ENCODE measurements around the gene CLCA1. TPM values are rescaled to one million over a fixed set of nuclear protein-coding genes. Genes with fewer than 3 reads are reported as not detected.

CLCA1 gene
- total and polyA plus RNA-seq, 9 donors = 0.07 to 1.5 (median 0.43) TPM; not detected in 6

- Histone ChIP-seq H3K36me3 (no peaks in the 10 kb centered on the region), H3K4me3 (no peak overlapping the region), H3K27me3 (no peaks in the 10 kb centered on the region), H3K27ac (no peak overlapping the region), H3K9me3 (no peaks in the 10 kb centered on the region), H3K4me1 (ENCODE audit: insufficient read depth) (no peaks in the 10 kb centered on the region)
- intact Hi-C loops (cut with DNase I) = no loop called here
- TF ChIP-seq EP300 (IDR thresholded peaks at IDR 0.05) (no peak), POLR2A (IDR thresholded peaks at IDR 0.05) (no peak)
- TF ChIP-seq, protein P1, sequence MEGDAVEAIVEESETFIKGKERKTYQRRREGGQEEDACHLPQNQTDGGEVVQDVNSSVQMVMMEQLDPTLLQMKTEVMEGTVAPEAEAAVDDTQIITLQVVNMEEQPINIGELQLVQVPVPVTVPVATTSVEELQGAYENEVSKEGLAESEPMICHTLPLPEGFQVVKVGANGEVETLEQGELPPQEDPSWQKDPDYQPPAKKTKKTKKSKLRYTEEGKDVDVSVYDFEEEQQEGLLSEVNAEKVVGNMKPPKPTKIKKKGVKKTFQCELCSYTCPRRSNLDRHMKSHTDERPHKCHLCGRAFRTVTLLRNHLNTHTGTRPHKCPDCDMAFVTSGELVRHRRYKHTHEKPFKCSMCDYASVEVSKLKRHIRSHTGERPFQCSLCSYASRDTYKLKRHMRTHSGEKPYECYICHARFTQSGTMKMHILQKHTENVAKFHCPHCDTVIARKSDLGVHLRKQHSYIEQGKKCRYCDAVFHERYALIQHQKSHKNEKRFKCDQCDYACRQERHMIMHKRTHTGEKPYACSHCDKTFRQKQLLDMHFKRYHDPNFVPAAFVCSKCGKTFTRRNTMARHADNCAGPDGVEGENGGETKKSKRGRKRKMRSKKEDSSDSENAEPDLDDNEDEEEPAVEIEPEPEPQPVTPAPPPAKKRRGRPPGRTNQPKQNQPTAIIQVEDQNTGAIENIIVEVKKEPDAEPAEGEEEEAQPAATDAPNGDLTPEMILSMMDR (IDR thresholded peaks at IDR 0.05) = no peak
- WGBS, 3 donors = 81 to 89% (median 86%) methylated on average over 3 of the region's 3 CpGs
- no peak for DNase-seq
Observed at GRCh38 chr1:86530211-86530845, 61.6 kb downstream of the CLCA1 start.

- TF ChIP-seq, protein P1 (IDR thresholded peaks at IDR 0.05) = no peak
- TF ChIP-seq POLR2A (IDR thresholded peaks at IDR 0.05) = no peak
- 61 to 70% (median 70%) methylated on average over 4 of the region's 4 CpGs for WGBS, 3 donors
- no peak overlapping the region for H3K4me3 ChIP-seq
- no peak for DNase-seq
- intact Hi-C loops (cut with DNase I) = no loop called here
- H3K36me3 ChIP-seq = no peaks in the 10 kb centered on the region
- no peaks in the 10 kb centered on the region for H3K9me3 ChIP-seq
- H3K27me3 ChIP-seq = no peaks in the 10 kb centered on the region
- H3K27ac ChIP-seq = no peak overlapping the region
- no peaks in the 10 kb centered on the region for H3K4me1 ChIP-seq (ENCODE audit: insufficient read depth)
Observed at GRCh38 chr1:86537928-86538695, 69.4 kb downstream of the CLCA1 start.

- H3K27ac ChIP-seq = no peak overlapping the region
- no peak overlapping the region for H3K4me3 ChIP-seq
- H3K9me3 ChIP-seq = no peaks in the 10 kb centered on the region
- no peaks in the 10 kb centered on the region for H3K27me3 ChIP-seq
- 78 to 80% (median 78%) methylated on average over 5 of the region's 5 CpGs for WGBS, 3 donors
- no peak for DNase-seq
- TF ChIP-seq, protein P1 (IDR thresholded peaks at IDR 0.05) = no peak
- no peaks in the 10 kb centered on the region for H3K36me3 ChIP-seq
- no peaks in the 10 kb centered on the region for H3K4me1 ChIP-seq (ENCODE audit: insufficient read depth)
- intact Hi-C loops (cut with DNase I) = no loop called here
Observed at GRCh38 chr1:86538775-86539174, 70.0 kb downstream of the CLCA1 start.

GRCh38 chr1:86541859-86542258, 73.1 kb downstream of the CLCA1 start:
- no peaks in the 10 kb centered on the region for H3K27me3 ChIP-seq
- intact Hi-C loops (cut with DNase I) = no loop called here
- 84 to 90% (median 87%) methylated on average over 2 of the region's 2 CpGs for WGBS, 3 donors
- no peak overlapping the region for H3K4me3 ChIP-seq
- TF ChIP-seq, protein P1 (IDR thresholded peaks at IDR 0.05) = no peak
- no peak for TF ChIP-seq POLR2A (IDR thresholded peaks at IDR 0.05)
- TF ChIP-seq EP300 (IDR thresholded peaks at IDR 0.05) = no peak
- no peaks in the 10 kb centered on the region for H3K4me1 ChIP-seq (ENCODE audit: insufficient read depth)
- no peaks in the 10 kb centered on the region for H3K36me3 ChIP-seq
- H3K9me3 ChIP-seq = no peaks in the 10 kb centered on the region
- DNase-seq = no peak
- no peak overlapping the region for H3K27ac ChIP-seq

Measured in ovary (tissue), 9 donors.